Suprapubic skin (tissue), 3 donors: ENCODE data around the gene HNRNPM.

Experiments used
- CTCF ChIP-seq, 2 donors: fragments of 200-600 bp in 1 of 2; fragments of 450-650 bp in 1 of 2; sonication (generic) in 1 of 2; IDR thresholded peaks; one replicate each; pipeline ENCODE4 v1.5.1; 2016 to 2019; ENCODE audit warnings: antibody characterized with exemption in 2 of 2, mild to moderate bottlenecking in 1 of 2, moderate library complexity in 1 of 2
- EP300 ChIP-seq: sonication (generic); formaldehyde crosslinking; IDR thresholded peaks from one replicate; pipeline ENCODE4 v1.6.1; 2017; ENCODE audit warnings: antibody characterized with exemption

DNA sequence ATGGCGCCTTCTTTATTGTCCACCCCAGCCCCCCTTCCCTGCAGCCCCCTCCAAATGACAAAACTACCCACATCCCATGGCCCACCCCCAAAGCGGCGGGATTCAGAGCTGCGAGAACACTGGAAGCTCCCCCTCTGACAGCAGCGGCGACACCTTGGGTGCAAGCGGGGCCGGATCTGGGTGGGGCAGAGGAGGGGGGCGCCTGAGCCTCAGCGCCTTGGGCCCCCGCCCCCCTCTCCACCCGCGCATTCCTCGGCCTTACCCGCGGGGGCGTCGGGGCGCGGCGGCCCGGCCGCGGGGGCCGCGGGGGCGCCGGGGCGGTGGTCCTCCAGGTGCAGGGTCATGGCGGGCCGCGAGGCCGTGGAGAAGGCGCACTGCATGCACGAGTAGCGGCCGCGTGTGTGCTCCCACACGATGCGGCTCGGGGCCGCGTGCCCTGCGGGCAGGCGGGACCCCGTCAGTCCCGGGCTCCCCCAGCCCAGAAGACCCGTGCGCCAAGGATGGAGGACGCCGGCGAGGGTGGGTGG, 65.9 kb downstream of the HNRNPM start:
- no peak for TF ChIP-seq CTCF (IDR thresholded peaks at IDR 0.05)
- no peak for TF ChIP-seq EP300
